ENCODE data around the gene PRTN3. TPM values are rescaled to one million over a fixed set of nuclear protein-coding genes. Genes with fewer than 3 reads are reported as not detected.

Gene PRTN3
- total RNA-seq, 1 experiment from 2014 or later: not detected

GRCh38 chr19:797528-798414 is 43.0 kb upstream of the PRTN3 start:
- TF ChIP-seq CTCF (conservative IDR thresholded peaks at IDR 0.05): no peak
- TF ChIP-seq EZH2 (IDR thresholded peaks at IDR 0.05; ENCODE audit: low read depth): no peak
- Histone ChIP-seq H3K4me2 (peak overlapping the region; percentile 97), H4K20me1 (ENCODE audit: insufficient read depth) (peaks cover 49% of the 10 kb centered on the region), H3K27me3 (ENCODE audit: insufficient read depth, low read depth) (no peaks in the 10 kb centered on the region), H3K36me3 (ENCODE audit: low read depth) (peaks cover 14% of the 10 kb centered on the region), H3K27ac (peak overlapping the region; percentile 85), H3K9me3 (ENCODE audit: insufficient read depth, low read depth) (no peaks in the 10 kb centered on the region), H3K4me1 (replicated peaks; ENCODE audit: insufficient read depth) (peaks cover 23% of the 10 kb centered on the region), H2AFZ (no peak overlapping the region), H3K4me3 (peak overlapping the region; percentile 78), H3K79me2 (ENCODE audit: low read depth) (peaks cover 49% of the 10 kb centered on the region), H3K9me2 (ENCODE audit: insufficient read depth) (no peaks in the 10 kb centered on the region), H3F3A (ENCODE audit: insufficient read depth, low read depth) (peaks cover 38% of the 10 kb centered on the region; the same call in 1 of the 2 replicates)
- ChIA-PET CTCF (no interaction called here), POLR2A (ENCODE audit: unreplicated experiment) (no interaction called here)
- intact Hi-C loops (cut with micrococcal nuclease; ENCODE audit: unreplicated experiment): loop anchor here (2.0 kb wide), 3 partner anchors 15 to 225 kb away; partner anchors contain the start of gene BSG
- peak; percentile 60 to 87 for DNase-seq
- BruUV-seq (replicated peaks): no TSS peak

- H4K20me1 ChIP-seq (ENCODE audit: insufficient read depth): peaks cover 57% of the 10 kb centered on the region
- TF ChIP-seq EZH2 (IDR thresholded peaks at IDR 0.05; ENCODE audit: low read depth): no peak
- TF ChIP-seq CTCF (conservative IDR thresholded peaks at IDR 0.05): no peak
- H3K4me3 ChIP-seq: peak overlapping the region; percentile 78
- no peak for DNase-seq
- H3K79me2 ChIP-seq (ENCODE audit: low read depth): peaks cover 57% of the 10 kb centered on the region
- intact Hi-C loops (cut with micrococcal nuclease; ENCODE audit: unreplicated experiment): no loop called here
- H3K9me2 ChIP-seq (ENCODE audit: insufficient read depth): no peaks in the 10 kb centered on the region
- ChIA-PET CTCF (no interaction called here), POLR2A (ENCODE audit: unreplicated experiment) (no interaction called here)
- peaks cover 22% of the 10 kb centered on the region for H3K36me3 ChIP-seq (ENCODE audit: low read depth)
- peaks cover 23% of the 10 kb centered on the region for H3K4me1 ChIP-seq (replicated peaks; ENCODE audit: insufficient read depth)
- no TSS peak for BruUV-seq (replicated peaks)
- peak overlapping the region; percentile 44; the same call in 1 of the 2 replicates for H3K27ac ChIP-seq
- peak overlapping the region; percentile 97 for H3K4me2 ChIP-seq
- peaks cover 38% of the 10 kb centered on the region; the same call in 1 of the 2 replicates for H3F3A ChIP-seq (ENCODE audit: insufficient read depth, low read depth)
- no peaks in the 10 kb centered on the region for H3K9me3 ChIP-seq (ENCODE audit: insufficient read depth, low read depth)
- no peak overlapping the region for H2AFZ ChIP-seq
- H3K27me3 ChIP-seq (ENCODE audit: insufficient read depth, low read depth): no peaks in the 10 kb centered on the region
These were observed 42.3 kb upstream of the PRTN3 start for GRCh38 chr19:798415-799075.

GRCh38 chr19:799076-799881 is 41.5 kb upstream of the PRTN3 start:
- POLR2A ChIA-PET (ENCODE audit: unreplicated experiment): no interaction called here
- no peak overlapping the region for H2AFZ ChIP-seq

More at GRCh38 chr19:799076-799881, 41.5 kb upstream of the PRTN3 start:
- Histone ChIP-seq H3K27me3 (ENCODE audit: insufficient read depth, low read depth) (no peaks in the 10 kb centered on the region), H3K4me2 (peak overlapping the region; percentile 97), H3K36me3 (ENCODE audit: low read depth) (peaks cover 27% of the 10 kb centered on the region), H3K79me2 (ENCODE audit: low read depth) (peaks cover 64% of the 10 kb centered on the region), H3K27ac (peak overlapping the region; percentile 72), H3K9me3 (ENCODE audit: insufficient read depth, low read depth) (no peaks in the 10 kb centered on the region), H3F3A (ENCODE audit: insufficient read depth, low read depth) (peaks cover 38% of the 10 kb centered on the region; the same call in 1 of the 2 replicates), H4K20me1 (ENCODE audit: insufficient read depth) (peaks cover 64% of the 10 kb centered on the region), H3K9me2 (ENCODE audit: insufficient read depth) (no peaks in the 10 kb centered on the region), H3K4me3 (peak overlapping the region; percentile 78), H3K4me1 (replicated peaks; ENCODE audit: insufficient read depth) (peaks cover 23% of the 10 kb centered on the region)
- DNase-seq: no peak
- BruUV-seq (replicated peaks): no TSS peak
- TF ChIP-seq EZH2 (IDR thresholded peaks at IDR 0.05; ENCODE audit: low read depth) (no peak), CTCF (conservative IDR thresholded peaks at IDR 0.05) (0 out of 2 replicates have a peak, but pooled peaks have one; percentile 12)
- intact Hi-C loops (cut with micrococcal nuclease; ENCODE audit: unreplicated experiment): no loop called here
- CTCF ChIA-PET: interaction anchor here (0.6 kb wide), 1 partner anchor 209 kb away, joined by 3 read pairs; no protein-coding TSS in a partner anchor
